A549 (cell line): ENCODE results near the gene RGSL1. TPM values are rescaled to one million over a fixed set of nuclear protein-coding genes. Genes with fewer than 3 reads are reported as not detected.

Source experiments
- ATAC-seq, 2 experiments: fragments of 200-7000 bp in 1 of 2; fragments of >200 bp in 1 of 2; cut with Nextera tagmentation in 1 of 2; cut with Tn5 transposase in 1 of 2; 3 replicates each; pipeline versions ENCODE4 v1.8.0 to v1.9.1; 2018 to 2020; ENCODE audit warnings: mild to moderate bottlenecking in 1 of 2, moderate library complexity in 1 of 2
- CTCF ChIA-PET: fragments of 300-600 bp; sonication (Branson Sonifier 250); formaldehyde crosslinking; extraction: SDS; loops from one replicate; lab custom pipeline; 2021; ENCODE audit warnings: antibody characterized with exemption, inconsistent platforms; lab: Yijun Ruan, JAX
- POLR2A ChIA-PET: fragments of 350-600 bp; formaldehyde crosslinking; extraction: SDS; loops from one replicate; lab custom pipeline; 2021; ENCODE audit warnings: antibody characterized with exemption, inconsistent platforms; lab: Yijun Ruan, JAX
- DNase-seq, 2 experiments: peaks; one replicate each; pipeline versions ENCODE4 v3.0.0 to v3.0.0-alpha.2; 2011 to 2016; ENCODE audit warnings: low read depth in 1 of 2, low spot score in 1 of 2
- FAIRE-seq: peaks from 2 replicates; lab custom pipeline; 2011; peaks lifted over from hg19 to GRCh38; lab: Jason Lieb, UNC
- H3K27ac ChIP-seq, 2 experiments: fragments of >200 bp; sonication (Bioruptor Twin); formaldehyde crosslinking; 3 replicates each; pipeline ENCODE4 v1.5.1; 2016 to 2017
- H3K4me1 ChIP-seq: fragments of >200 bp; sonication (Bioruptor Twin); formaldehyde crosslinking; 3 replicates; pipeline ENCODE4 v1.6.1; 2016
- H3K4me2 ChIP-seq: fragments of >200 bp; sonication (Bioruptor Twin); formaldehyde crosslinking; 3 replicates; pipeline ENCODE4 v1.6.1; 2016
- H3K4me3 ChIP-seq: fragments of >200 bp; sonication (Bioruptor Twin); formaldehyde crosslinking; 3 replicates; pipeline ENCODE4 v1.5.1; 2016
- H3K9me3 ChIP-seq: fragments of >200 bp; sonication (Bioruptor Twin); formaldehyde crosslinking; 3 replicates; pipeline ENCODE4 v1.6.1; 2016
- CBX8 ChIP-seq: fragments of 200-600 bp; sonication (generic); IDR thresholded peaks from 2 replicates; pipeline ENCODE4 v1.6.1; 2016
- CHD4 ChIP-seq: fragments of 200-600 bp; sonication (generic); IDR thresholded peaks from 2 replicates; pipeline ENCODE4 v1.6.1; 2016; ENCODE audit warnings: antibody characterized with exemption, mild to moderate bottlenecking, borderline replicate concordance
- E2F6 ChIP-seq: IDR thresholded peaks from 2 replicates; pipeline ENCODE4 v1.6.1; 2012; ENCODE audit warnings: low read depth, borderline replicate concordance
- EP300 ChIP-seq, 2 experiments: fragments of >200 bp; sonication (Bioruptor Twin); formaldehyde crosslinking; IDR thresholded peaks; 2 replicates in 1 of 2; 3 replicates in 1 of 2; pipeline ENCODE4 v1.6.1; 2016 to 2017
- ESRRA ChIP-seq: fragments of 150-350 bp; IDR thresholded peaks from 2 replicates; pipeline ENCODE4 v1.6.1; 2014; ENCODE audit warnings: mild to moderate bottlenecking, low read length, borderline replicate concordance
- FOSL2 ChIP-seq, 2 experiments: fragments of 450-650 bp in 1 of 2; fragments of >200 bp in 1 of 2; sonication (Bioruptor Twin) in 1 of 2; formaldehyde crosslinking; IDR thresholded peaks; 2 replicates each; pipeline versions ENCODE4 v1.5.0 to v1.6.1; 2016 to 2020; ENCODE audit warnings: mild to moderate bottlenecking in 1 of 2, moderate library complexity in 1 of 2
- FOXS1 ChIP-seq: fragments of 250-450 bp; sonication (Bioruptor Pico); IDR thresholded peaks from 2 replicates; pipeline ENCODE4 v1.5.0; 2020; ENCODE audit warnings: mild to moderate bottlenecking, moderate library complexity
- GATA3 ChIP-seq: IDR thresholded peaks from 2 replicates; pipeline ENCODE4 v1.6.1; 2012; ENCODE audit warnings: borderline replicate concordance
- HDAC2 ChIP-seq: fragments of 200-600 bp; sonication (generic); IDR thresholded peaks from 2 replicates; pipeline ENCODE4 v1.6.1; 2016
- HES2 ChIP-seq: fragments of >200 bp; sonication (Bioruptor Twin); formaldehyde crosslinking; IDR thresholded peaks from 2 replicates; pipeline ENCODE4 v1.6.1; 2016
- HEYL ChIP-seq: fragments of 250-450 bp; sonication (Bioruptor Pico); IDR thresholded peaks from 2 replicates; pipeline ENCODE4 v1.8.0; 2021; ENCODE audit warnings: mild to moderate bottlenecking, moderate library complexity
- HMGXB4 ChIP-seq: fragments of 250-450 bp; sonication (Bioruptor Pico); IDR thresholded peaks from 2 replicates; pipeline ENCODE4 v1.5.0; 2021; ENCODE audit warnings: mild to moderate bottlenecking, moderate library complexity, borderline replicate concordance
- HOXA7 ChIP-seq: fragments of 250-450 bp; sonication (Bioruptor Pico); IDR thresholded peaks from 2 replicates; pipeline ENCODE4 v1.5.0; 2020; ENCODE audit warnings: mild to moderate bottlenecking, moderate library complexity
- HOXB5 ChIP-seq: fragments of 250-450 bp; sonication (Bioruptor Pico); IDR thresholded peaks from 2 replicates; pipeline ENCODE4 v1.5.0; 2020; ENCODE audit warnings: mild to moderate bottlenecking, moderate library complexity
- KDM5A ChIP-seq: fragments of 200-600 bp; sonication (generic); IDR thresholded peaks from 2 replicates; pipeline ENCODE4 v1.6.1; 2016; ENCODE audit warnings: antibody characterized with exemption, mild to moderate bottlenecking
- MYC ChIP-seq: IDR thresholded peaks from 2 replicates; pipeline ENCODE4 v1.6.1; 2012; ENCODE audit warnings: mild to moderate bottlenecking, inconsistent platforms, low read length, improper control_type of control experiment, borderline replicate concordance
- NPAS2 ChIP-seq: fragments of 250-450 bp; sonication (Bioruptor Pico); IDR thresholded peaks from 2 replicates; pipeline ENCODE4 v1.8.0; 2022; ENCODE audit warnings: mild to moderate bottlenecking, moderate library complexity, borderline replicate concordance
- NR3C1 ChIP-seq: fragments of >200 bp; sonication (Bioruptor Twin); formaldehyde crosslinking; IDR thresholded peaks from 3 replicates; pipeline ENCODE4 v1.6.1; 2017
- PHF8 ChIP-seq: fragments of 200-600 bp; sonication (generic); IDR thresholded peaks from 2 replicates; pipeline ENCODE4 v1.6.1; 2016; ENCODE audit warnings: low read depth, mild to moderate bottlenecking, antibody characterized with exemption, moderate library complexity, borderline replicate concordance
- RFX5 ChIP-seq: fragments of 450-650 bp; IDR thresholded peaks from 2 replicates; pipeline ENCODE4 v1.7.1; 2014; ENCODE audit warnings: antibody characterized with exemption, mild to moderate bottlenecking, moderate library complexity
- SREBF2 ChIP-seq: fragments of 450-650 bp; IDR thresholded peaks from 2 replicates; pipeline ENCODE4 v1.6.1; 2014; ENCODE audit warnings: mild to moderate bottlenecking, moderate library complexity
- TFCP2L1 ChIP-seq: fragments of 250-450 bp; sonication (Bioruptor Pico); IDR thresholded peaks from 2 replicates; pipeline ENCODE4 v1.5.0; 2021; ENCODE audit warnings: mild to moderate bottlenecking
- ZC3H11A ChIP-seq: fragments of 450-650 bp; IDR thresholded peaks from 2 replicates; pipeline ENCODE4 v1.6.1; 2014; ENCODE audit warnings: antibody characterized with exemption, mild to moderate bottlenecking
- ZFP36 ChIP-seq: fragments of 450-650 bp; IDR thresholded peaks from 2 replicates; pipeline ENCODE4 v1.6.1; 2014; ENCODE audit warnings: borderline replicate concordance; ENCODE audit not compliant: partially characterized antibody
- WGBS: methylation state at CpG from one replicate; pipeline ENCODE4 v1.1.6; 2017; ENCODE audit errors: missing lambda C conversion rate; 5-methylcytosine and 5-hydroxymethylcytosine counted together
- polyA plus RNA-seq, 4 experiments: library from polyadenylated mRNA; depleted of rRNA in 3 of 4; stranded (reverse); fragments of >200 nt; fragmentation: RNase III in 1 of 4; extraction: RNeasy Plus Mini Kit Qiagen cat#74134 plus additional on column Dnase treatment in 1 of 4; gene quantifications; 2 replicates in 3 of 4; 3 replicates in 1 of 4; pipeline ENCODE4 v1.2.3, GENCODE V29; 2011 to 2017
- TF ChIP-seq, protein P1 (sequence below): fragments of 200-600 bp; sonication (generic); IDR thresholded peaks from 2 replicates; pipeline ENCODE4 v1.6.1; 2016; ENCODE audit warnings: antibody characterized with exemption, mild to moderate bottlenecking, moderate library complexity
- TF ChIP-seq, protein P2 (sequence below): IDR thresholded peaks from 2 replicates; pipeline ENCODE4 v1.6.1; 2012
- TF ChIP-seq, protein P3 (sequence below): IDR thresholded peaks from 2 replicates; pipeline ENCODE4 v1.6.1; 2012

Gene RGSL1
- polyA plus RNA-seq, 2 of the 4 experiments (the other 2 are of a cell fraction) = not detected

DNA sequence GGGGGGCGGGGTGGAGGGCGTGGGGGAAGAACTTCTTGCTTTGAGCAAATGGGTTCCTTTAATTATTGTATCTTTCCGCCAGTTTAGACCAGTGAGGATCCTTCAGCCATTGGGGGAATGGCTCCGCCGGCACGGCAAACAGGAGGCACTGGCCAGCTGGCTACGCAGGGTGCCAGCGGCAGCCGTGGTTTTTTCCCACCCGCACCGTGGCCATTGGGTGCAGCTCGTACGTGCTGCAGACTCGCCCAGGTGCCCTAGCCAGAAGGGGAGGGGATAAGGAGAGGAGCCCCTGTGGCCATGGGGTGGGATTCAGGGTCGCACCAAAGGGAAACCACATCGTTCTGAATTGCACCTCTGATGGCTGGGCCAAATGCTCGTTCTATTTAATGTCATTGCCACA lies 65.6 kb downstream of the RGSL1 start:
- H3K27ac ChIP-seq = no peak overlapping the region
- TF ChIP-seq HMGXB4 (CRISPR knock-in tag) = no peak
- TF ChIP-seq E2F6 = no peak
- DNase-seq (no peak), FAIRE-seq (no peak), ATAC-seq (no peak)
- no peaks in the 10 kb centered on the region for H3K4me1 ChIP-seq
- no peak overlapping the region for H3K4me2 ChIP-seq
- H3K4me3 ChIP-seq = no peak overlapping the region
- ChIA-PET CTCF (no interaction called here), POLR2A (no interaction called here)
- H3K9me3 ChIP-seq = no peaks in the 10 kb centered on the region
- 48% methylated on average over 16 of the region's 17 CpGs for WGBS

DNA sequence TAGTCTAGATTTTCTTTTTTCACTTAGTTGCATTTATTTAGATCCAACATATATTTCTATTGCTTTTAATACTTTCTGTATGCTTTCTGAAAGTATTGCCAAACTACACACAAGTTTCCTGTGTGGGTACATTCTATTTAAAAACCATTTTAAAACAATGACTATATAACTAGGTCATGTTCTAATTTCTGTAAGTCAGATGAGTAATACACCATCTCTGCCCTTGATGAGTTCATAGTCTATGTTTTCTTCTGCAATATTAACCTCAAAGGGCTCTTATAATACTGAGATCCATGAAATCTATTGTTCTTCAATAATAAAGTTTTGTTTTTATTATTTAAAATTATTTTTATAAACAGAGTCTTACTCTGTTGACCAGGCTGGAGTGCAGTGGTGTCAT lies 70.8 kb downstream of the RGSL1 start:
- no peak for FAIRE-seq
- H3K4me3 ChIP-seq = no peak overlapping the region
- POLR2A ChIA-PET = no interaction called here
- ATAC-seq = no peak
- H3K27ac ChIP-seq = no peak overlapping the region
- H3K4me2 ChIP-seq = no peak overlapping the region
- TF ChIP-seq TFCP2L1 (CRISPR knock-in tag) (no peak), MYC (no peak), NPAS2 (no peak), ZC3H11A (no peak), PHF8 (no peak), RFX5 (no peak), HOXA7 (CRISPR knock-in tag) (no peak), HDAC2 (no peak), KDM5A (no peak), E2F6 (no peak), FOSL2 (IDR thresholded peaks at IDR 0.05) (no peak), FOSL2 (CRISPR knock-in tag; IDR thresholded peaks at IDR 0.05) (no peak), EP300 (IDR thresholded peaks at IDR 0.05) (no peak)
- TF ChIP-seq, protein P1, sequence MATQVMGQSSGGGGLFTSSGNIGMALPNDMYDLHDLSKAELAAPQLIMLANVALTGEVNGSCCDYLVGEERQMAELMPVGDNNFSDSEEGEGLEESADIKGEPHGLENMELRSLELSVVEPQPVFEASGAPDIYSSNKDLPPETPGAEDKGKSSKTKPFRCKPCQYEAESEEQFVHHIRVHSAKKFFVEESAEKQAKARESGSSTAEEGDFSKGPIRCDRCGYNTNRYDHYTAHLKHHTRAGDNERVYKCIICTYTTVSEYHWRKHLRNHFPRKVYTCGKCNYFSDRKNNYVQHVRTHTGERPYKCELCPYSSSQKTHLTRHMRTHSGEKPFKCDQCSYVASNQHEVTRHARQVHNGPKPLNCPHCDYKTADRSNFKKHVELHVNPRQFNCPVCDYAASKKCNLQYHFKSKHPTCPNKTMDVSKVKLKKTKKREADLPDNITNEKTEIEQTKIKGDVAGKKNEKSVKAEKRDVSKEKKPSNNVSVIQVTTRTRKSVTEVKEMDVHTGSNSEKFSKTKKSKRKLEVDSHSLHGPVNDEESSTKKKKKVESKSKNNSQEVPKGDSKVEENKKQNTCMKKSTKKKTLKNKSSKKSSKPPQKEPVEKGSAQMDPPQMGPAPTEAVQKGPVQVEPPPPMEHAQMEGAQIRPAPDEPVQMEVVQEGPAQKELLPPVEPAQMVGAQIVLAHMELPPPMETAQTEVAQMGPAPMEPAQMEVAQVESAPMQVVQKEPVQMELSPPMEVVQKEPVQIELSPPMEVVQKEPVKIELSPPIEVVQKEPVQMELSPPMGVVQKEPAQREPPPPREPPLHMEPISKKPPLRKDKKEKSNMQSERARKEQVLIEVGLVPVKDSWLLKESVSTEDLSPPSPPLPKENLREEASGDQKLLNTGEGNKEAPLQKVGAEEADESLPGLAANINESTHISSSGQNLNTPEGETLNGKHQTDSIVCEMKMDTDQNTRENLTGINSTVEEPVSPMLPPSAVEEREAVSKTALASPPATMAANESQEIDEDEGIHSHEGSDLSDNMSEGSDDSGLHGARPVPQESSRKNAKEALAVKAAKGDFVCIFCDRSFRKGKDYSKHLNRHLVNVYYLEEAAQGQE = no peak
- TF ChIP-seq, protein P2, sequence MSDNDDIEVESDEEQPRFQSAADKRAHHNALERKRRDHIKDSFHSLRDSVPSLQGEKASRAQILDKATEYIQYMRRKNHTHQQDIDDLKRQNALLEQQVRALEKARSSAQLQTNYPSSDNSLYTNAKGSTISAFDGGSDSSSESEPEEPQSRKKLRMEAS = no peak
- TF ChIP-seq, all 56 proteins: peak for 0
- Histone ChIP-seq H3K4me1 (no peaks in the 10 kb centered on the region), H3K9me3 (no peaks in the 10 kb centered on the region)
- no peak for DNase-seq
- CTCF ChIA-PET = no interaction called here

GRCh38 chr1:182525342-182525741 lies 75.4 kb downstream of the RGSL1 start:
- no peaks in the 10 kb centered on the region for H3K4me1 ChIP-seq
- H3K4me3 ChIP-seq = no peak overlapping the region
- DNase-seq (no peak), ATAC-seq (no peak), FAIRE-seq (no peak)
- ChIA-PET CTCF (no interaction called here), POLR2A (no interaction called here)
- H3K4me2 ChIP-seq = no peak overlapping the region
- H3K9me3 ChIP-seq = no peaks in the 10 kb centered on the region
- H3K27ac ChIP-seq = no peak overlapping the region
- no peak for TF ChIP-seq ZFP36
- TF ChIP-seq RFX5 = no peak
- TF ChIP-seq HEYL (CRISPR knock-in tag) = no peak
- TF ChIP-seq TFCP2L1 (CRISPR knock-in tag) = no peak
- TF ChIP-seq ZC3H11A = no peak
- TF ChIP-seq FOXS1 (CRISPR knock-in tag) = no peak
- no peak for TF ChIP-seq HOXB5 (CRISPR knock-in tag)
- no peak for TF ChIP-seq CBX8
- TF ChIP-seq HES2 = no peak
- TF ChIP-seq, protein P3, sequence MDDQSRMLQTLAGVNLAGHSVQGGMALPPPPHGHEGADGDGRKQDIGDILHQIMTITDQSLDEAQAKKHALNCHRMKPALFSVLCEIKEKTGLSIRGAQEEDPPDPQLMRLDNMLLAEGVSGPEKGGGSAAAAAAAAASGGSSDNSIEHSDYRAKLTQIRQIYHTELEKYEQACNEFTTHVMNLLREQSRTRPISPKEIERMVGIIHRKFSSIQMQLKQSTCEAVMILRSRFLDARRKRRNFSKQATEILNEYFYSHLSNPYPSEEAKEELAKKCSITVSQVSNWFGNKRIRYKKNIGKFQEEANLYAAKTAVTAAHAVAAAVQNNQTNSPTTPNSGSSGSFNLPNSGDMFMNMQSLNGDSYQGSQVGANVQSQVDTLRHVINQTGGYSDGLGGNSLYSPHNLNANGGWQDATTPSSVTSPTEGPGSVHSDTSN = no peak
- no peak for TF ChIP-seq ESRRA
- TF ChIP-seq GATA3 = no peak
- TF ChIP-seq NR3C1 = no peak
- no peak for TF ChIP-seq SREBF2
- TF ChIP-seq CHD4 = no peak
